Colon (tissue), 2 donors: Measurements from ENCODE around the gene PDK2.

Experiments
- FAIRE-seq: peaks from 2 replicates; lab custom pipeline; 2012; peaks lifted over from hg19 to GRCh38; lab: Jason Lieb, UNC
- donor health status: control.
- donor health status: control.

The PDK2 gene

GRCh38 chr17:50136096-50136687 lies 41.0 kb downstream of the PDK2 start:
- no peak for FAIRE-seq

DNA sequence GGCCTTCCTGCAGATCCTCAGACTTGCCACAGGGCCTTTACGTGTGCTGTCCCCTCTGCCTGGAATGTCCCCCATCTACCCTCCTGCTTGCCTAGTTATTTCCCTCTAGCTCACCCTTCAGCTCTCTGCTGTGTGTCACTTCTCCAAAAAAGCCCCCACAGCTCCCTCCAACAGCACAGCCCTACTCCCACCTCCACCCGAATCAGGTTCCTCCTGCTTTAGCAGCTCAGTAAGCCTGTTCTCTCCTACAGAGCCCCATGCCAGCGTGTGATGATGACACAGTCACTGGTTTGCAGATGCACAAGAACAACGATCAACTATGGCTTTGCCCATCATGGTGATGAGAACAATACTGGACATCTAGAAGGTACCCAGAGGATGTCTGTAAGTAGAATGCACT lies 41.9 kb downstream of the PDK2 start:
- no peak for FAIRE-seq

DNA sequence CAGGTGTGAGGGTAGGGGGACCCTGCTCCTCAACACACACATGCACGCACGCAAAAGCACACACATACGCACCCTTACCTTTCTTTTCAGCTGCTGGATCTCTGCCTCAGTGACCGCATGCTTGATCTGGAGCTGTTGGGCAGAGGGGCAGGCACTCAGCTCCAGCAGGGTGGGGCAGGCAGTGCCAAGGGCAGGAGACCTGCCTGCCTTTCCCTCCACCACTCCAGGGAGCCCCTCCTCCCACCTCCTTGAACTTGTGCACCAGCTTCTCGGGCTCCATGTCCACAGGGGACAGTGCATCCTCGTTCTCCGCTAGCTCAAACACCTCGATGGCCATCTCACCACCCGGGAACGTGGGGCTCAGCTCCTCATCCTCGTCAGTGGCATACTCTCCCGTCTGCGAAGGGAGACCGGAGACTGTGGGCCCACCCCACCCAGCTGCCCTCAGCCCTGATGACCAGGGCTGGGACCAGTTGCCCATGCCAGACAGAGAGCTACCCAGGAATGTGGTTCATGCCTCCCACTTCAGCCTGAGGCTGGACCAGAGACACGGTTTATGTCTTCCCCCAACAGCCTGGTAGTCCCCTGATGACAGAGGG lies 44.1 kb downstream of the PDK2 start:
- no peak for FAIRE-seq

GRCh38 chr17:50139950-50140885 lies 45.1 kb downstream of the PDK2 start:
- no peak for FAIRE-seq

- FAIRE-seq: no peak
Measured at GRCh38 chr17:50141026-50141744, 46.0 kb downstream of the PDK2 start.

GRCh38 chr17:50141745-50142110 lies 46.6 kb downstream of the PDK2 start:
- no peak for FAIRE-seq

- FAIRE-seq: no peak
Measured at GRCh38 chr17:50143461-50144176, 48.5 kb downstream of the PDK2 start.

GRCh38 chr17:50144355-50144754 lies 49.2 kb downstream of the PDK2 start:
- no peak for FAIRE-seq

DNA sequence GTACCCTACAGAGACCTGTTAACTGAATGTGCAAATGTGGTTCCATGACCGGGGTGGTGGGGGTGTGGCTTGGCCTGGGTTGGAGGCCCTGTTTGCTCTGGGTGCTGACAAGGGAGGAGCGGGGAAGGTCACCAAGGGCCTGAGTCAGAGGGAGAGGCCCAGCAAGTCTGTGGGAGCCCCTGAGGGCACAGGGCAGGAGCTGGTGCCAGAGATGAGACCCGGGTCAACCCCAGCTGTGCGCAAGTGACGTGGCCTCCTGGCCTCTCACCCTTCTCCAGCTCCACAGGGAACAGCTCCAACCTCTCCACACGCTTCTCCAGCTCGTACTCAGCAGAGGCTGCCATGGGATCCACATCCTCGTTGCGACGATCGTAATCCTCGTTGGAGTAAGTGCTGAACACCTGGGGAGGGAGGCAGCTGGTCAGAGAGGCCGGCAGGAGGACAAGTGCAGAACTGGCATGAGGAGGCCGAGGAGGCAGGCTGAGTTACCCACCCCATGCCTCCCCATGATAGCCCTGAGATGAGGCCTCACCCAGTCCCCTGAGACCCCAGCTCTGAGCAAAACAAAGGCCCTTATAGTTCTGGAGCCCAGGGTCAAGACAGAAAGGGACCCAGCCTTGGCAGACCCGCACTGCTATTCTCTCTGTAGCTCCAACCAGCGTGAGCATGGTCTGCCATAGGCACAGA lies 49.8 kb downstream of the PDK2 start:
- FAIRE-seq: no peak

- FAIRE-seq: no peak
Measured at GRCh38 chr17:50145532-50146229, 50.5 kb downstream of the PDK2 start.

GRCh38 chr17:50146230-50146926 lies 51.2 kb downstream of the PDK2 start:
- FAIRE-seq: no peak

DNA sequence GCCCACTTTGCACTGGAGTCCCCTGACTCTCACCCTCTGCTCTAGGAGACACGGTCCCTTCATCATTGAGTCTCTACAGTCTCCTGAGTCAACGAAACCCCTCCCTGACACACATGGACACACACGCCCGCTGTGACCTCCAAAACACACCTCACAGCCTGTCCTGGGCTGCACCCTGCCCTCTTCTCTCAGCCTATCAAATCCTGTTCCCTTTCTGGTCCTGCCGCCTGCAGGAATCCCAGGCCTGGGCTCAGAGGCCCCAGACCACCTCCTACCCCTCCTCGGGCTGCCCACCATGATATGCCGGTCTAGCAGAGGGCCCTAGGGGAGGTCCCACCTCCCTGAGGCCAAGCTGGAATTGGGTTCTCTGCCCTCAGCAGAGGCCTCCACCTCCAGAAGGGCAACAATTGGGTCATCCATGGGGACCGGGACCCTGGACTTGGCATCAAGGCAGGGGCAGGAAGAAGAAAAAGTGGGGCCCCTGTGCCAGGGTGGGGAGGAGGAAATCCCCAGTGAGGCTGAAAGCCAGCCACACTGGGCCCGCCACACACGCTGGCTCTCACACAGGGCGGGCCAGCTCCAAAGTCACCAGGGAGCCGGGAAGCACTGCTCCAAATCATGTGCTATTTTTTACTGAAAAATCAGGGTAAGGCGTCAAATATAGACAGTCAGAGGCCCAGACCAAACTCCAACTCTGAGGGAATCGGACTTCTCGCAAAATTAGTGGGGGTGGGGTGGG lies 51.9 kb downstream of the PDK2 start:
- no peak for FAIRE-seq

GRCh38 chr17:50147841-50148225 lies 52.7 kb downstream of the PDK2 start:
- FAIRE-seq: no peak

GRCh38 chr17:50148226-50149090 lies 53.3 kb downstream of the PDK2 start:
- FAIRE-seq: no peak

DNA sequence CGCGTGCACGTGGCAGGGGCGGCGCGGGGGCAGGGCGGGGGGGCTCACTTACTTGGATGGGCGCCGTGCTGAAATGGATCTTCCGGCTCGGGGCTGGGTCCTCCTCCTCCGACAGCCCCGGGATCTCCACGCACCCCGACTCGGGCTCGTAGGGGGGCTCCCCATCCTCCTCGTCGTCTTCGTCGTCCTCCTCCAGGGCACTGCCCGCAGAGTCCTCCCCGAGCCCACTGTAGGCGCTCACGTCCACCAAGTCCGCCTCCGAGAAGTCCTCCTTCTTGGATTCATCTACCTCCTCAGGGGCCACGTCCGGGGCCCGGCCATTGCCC lies 53.9 kb downstream of the PDK2 start:
- no peak for FAIRE-seq

DNA sequence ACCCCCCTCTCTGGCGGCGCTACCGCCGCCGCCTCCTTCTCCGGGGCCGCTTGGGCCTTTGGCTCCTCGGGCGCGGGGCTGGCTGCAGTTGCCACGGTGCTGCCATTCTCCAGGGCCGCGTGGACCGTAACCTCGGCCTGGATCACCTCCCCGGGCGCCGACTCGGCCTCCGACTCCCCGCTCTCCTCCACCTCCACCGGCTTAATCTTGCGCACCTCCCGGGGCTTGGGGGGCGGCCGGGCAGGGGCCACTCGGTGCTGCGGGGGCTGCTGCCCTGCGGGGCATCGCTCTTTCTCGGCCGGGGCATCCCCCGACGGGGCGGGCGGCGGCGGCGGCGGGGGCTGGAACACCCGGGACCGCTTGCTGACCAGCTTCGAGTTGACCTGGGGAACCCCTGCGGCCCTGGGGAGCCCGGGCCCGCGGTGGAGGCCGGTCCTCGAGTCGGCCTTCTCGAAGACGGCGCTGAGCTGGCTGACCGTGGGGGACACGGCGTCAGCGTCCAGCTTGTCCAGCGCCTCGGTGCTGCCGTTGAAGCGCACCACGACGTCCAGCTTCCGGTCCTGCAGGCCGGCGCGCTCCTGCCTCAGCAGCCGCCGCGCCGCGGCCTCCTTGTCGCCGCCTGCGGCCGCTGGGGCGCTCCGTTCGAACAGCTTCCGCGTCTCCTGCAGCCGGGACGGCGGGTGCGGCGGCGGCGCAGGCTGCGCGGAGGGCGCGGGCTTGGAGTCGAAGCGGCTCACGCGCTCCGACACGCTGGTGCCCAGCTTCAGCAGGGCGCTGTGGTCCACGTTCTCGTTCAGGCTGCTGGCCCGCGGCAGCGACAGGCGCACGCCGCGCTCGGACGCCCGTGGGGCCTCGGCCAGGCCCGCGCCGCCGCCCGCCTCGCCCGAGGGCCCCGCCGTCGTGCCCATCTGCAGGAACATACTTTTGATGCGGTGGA lies 54.5 kb downstream of the PDK2 start:
- FAIRE-seq: no peak

DNA sequence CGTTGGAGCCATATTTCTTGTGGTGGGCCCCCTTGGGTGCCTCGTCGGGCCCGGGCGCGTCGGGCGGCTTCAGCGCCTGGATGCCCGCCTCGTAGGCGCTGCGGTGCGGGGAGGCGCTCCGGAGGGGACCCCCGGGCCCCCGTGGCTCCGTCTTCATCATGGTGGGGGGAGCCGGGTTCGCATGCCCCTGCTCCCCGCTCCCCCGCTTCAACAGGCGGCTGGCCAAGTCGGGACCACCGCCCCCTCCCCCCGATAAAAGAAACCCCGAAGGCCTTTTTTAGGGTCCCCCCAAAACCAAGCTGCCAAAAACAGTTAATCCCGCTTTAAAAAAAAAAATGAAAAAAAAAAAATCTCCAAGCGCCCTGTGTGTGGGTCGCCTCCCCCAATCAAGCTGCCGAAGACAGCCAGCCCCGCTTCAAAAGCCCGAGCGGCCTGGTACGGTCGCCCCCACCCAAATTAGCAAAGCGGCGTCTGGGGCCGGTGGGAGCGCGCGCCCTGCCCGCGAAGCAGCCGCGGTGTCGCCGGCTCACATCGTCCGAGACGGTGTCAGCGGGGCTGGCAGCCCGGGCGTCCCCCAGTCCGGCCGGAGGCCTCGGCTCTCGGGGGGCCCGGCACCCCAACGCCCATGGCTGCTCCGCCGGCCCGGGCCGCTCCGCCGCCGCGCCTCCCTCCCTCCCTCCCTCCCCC lies 55.3 kb downstream of the PDK2 start, which contains the start of gene PPP1R9B:
Gene PPP1R9B (minus strand): TSS at position 324 of the 687 bp plus-strand sequence. CDS start 164 bp downstream, at position 160.
- no peak for FAIRE-seq
